ENCODE data around the gene CSMD2.

CSMD2 gene

DNA sequence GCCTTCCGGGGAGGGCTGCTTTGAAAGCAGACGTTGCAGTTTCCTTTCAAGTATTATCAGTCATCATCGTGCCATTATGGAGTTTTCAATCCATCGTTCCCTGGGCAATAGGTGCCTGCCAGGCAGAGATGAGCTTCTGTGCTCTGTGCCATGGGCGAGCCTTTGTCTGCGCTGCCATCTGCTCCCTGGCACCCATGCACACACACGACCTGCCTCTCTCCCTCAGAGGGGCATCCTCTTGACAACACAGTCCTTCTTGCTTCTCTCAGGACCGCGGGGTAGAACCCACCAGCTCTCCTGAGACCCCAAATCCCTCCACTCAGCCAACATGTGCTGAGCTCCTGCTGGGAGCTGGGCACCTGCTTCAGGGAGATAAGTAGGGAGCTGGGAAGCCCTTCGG lies 151.9 kb downstream of the CSMD2 start:
- TF ChIP-seq, protein P1, sequence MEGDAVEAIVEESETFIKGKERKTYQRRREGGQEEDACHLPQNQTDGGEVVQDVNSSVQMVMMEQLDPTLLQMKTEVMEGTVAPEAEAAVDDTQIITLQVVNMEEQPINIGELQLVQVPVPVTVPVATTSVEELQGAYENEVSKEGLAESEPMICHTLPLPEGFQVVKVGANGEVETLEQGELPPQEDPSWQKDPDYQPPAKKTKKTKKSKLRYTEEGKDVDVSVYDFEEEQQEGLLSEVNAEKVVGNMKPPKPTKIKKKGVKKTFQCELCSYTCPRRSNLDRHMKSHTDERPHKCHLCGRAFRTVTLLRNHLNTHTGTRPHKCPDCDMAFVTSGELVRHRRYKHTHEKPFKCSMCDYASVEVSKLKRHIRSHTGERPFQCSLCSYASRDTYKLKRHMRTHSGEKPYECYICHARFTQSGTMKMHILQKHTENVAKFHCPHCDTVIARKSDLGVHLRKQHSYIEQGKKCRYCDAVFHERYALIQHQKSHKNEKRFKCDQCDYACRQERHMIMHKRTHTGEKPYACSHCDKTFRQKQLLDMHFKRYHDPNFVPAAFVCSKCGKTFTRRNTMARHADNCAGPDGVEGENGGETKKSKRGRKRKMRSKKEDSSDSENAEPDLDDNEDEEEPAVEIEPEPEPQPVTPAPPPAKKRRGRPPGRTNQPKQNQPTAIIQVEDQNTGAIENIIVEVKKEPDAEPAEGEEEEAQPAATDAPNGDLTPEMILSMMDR (IDR thresholded peaks at IDR 0.05; ENCODE audit: control insufficient read depth, extremely low read depth, insufficient read depth): no peak
- no peak overlapping the region for H3K4me3 ChIP-seq (ENCODE audit: low read depth, low read length)
- DNase-seq (ENCODE audit: low read depth): no peak

DNA sequence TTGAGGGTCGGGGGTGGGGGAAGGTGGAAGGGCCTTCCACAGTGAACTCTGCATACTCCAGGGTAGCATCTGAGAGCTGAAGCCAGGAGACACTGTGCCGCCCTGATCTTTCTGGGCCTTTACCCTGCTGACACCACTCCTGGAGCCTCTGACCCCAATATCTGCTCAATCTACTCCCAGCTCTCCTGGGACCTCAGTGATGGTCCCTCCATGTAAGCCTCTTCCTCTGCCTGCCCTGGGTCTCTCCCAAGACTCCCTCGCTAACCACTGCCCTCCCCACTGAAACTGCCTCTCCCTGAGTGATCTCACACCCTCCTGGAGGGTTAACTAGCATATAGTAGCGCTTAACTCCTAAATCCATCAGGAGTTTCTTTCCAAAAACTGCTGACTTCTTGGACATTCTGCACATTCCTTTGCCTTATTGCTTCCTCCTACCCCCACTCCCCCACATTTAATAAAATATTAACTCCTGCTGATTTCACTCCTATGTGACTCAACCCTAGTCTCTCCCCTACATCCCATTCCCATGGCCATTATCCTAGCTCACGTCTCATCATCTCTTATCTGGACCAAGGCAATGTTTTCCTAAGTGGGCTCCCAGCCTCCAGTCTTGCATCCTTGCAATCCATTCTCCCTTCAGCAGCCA lies 155.6 kb downstream of the CSMD2 start:
- TF ChIP-seq, protein P1 (IDR thresholded peaks at IDR 0.05; ENCODE audit: control insufficient read depth, extremely low read depth, insufficient read depth): no peak
- H3K4me3 ChIP-seq (ENCODE audit: low read depth, low read length): no peak overlapping the region
- no peak for DNase-seq (ENCODE audit: low read depth)

DNA sequence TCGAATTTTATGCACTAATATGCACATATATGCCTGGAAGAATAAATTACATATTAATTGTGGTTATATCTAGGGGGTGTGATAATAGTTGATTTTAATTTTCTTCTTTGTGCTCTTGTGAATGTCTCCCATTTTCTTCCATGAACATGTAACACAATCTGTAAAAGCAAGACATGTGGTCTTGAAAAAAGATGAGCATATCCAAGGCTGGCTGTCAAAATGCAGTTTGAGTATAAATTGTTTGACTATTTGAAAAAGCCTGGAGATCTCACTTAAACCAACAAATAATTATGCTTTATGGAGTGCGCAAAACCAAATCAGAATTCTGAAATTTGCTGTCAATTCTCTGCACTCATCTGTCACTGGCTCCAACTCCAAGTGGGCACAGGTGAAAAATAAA lies 157.3 kb downstream of the CSMD2 start:
- TF ChIP-seq, protein P1 (IDR thresholded peaks at IDR 0.05; ENCODE audit: control insufficient read depth, extremely low read depth, insufficient read depth): no peak
- no peak for DNase-seq (ENCODE audit: low read depth)
- H3K4me3 ChIP-seq (ENCODE audit: low read depth, low read length): no peak overlapping the region

DNA sequence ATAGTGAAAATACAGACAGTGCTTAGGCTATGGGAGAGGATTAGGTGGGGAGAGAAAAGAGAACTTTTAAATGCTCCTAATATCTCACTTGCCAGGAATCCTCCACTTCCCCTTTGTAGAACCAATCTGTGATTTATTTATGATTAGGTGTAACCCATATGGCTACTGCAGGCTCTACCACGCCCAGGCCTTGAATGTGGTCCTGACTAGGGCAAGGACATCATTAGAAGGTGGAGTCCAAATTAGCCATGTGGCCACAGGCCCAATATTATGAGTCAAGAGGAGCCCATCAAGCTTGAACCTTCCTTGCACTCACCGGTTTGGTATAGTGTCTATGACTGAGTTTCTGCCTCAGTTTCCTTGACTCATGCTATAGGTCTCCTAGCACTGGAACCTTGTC lies 159.7 kb downstream of the CSMD2 start:
- H3K4me3 ChIP-seq (ENCODE audit: low read depth, low read length): no peak overlapping the region
- TF ChIP-seq, protein P1 (IDR thresholded peaks at IDR 0.05; ENCODE audit: control insufficient read depth, extremely low read depth, insufficient read depth): no peak
- no peak for DNase-seq (ENCODE audit: low read depth)

DNA sequence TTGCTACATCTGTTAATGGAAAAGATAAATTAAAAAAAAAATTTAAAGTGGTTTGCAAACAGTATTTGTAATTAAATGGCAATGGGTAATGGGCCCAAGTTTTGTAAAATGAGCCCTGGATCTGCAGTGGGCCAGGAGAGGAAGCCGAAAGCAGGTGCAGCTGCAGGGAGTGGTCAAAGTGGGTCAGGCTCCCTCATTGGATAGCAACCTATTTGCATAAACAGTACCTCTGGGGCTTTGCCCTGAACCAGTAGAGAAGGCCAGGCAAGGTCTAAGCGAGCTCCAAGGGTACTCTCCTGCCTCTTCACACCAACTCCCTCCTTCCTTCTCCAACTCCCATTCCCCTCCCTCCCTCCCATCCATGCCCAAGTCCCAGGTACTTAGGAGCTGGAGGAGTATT lies 162.2 kb downstream of the CSMD2 start:
- TF ChIP-seq, protein P1 (IDR thresholded peaks at IDR 0.05; ENCODE audit: control insufficient read depth, extremely low read depth, insufficient read depth): no peak
- H3K4me3 ChIP-seq (ENCODE audit: low read depth, low read length): no peak overlapping the region
- no peak for DNase-seq (ENCODE audit: low read depth)

DNA sequence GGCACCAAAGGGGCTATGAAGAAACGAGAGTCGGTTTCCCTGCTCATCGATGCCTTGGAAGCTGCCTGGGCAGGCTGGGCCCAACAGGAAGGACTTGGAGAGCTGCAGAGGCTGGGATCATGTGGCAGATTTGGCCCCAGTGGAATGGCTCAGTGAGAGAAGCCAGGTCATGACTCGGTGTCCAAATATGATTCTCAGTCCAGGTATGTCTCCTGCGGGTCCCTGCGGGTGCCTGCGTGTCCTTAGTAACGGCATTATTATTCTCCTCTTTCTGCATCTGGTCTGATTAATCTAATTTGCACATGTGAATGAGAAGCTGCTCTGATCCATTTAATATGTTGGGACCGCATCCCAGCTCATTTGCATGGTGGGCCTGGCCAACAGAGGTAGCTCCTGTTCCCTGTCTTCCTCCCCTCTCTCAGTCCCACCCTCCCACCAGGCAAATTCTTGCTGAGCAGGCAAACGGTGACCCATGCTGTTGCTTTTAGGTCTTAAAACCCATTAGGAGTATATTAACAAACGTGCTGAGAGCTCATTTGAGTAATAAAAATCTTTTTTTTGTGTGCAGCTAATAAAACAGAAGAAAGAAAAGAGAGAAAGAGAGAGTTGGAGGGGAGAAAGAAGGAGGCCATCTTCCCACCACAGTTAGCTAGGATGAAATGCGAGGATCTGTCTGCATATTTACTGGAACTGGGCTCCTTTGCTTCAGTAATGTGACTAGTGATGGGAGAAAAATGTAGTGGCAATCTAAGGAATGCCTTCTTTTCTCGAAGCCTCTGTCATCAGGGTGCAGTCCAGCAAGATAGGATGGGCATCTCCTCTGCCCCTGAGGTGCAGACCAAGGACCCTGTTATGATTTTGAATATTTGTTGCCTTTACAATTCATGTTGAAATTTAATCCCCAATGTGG lies 167.6 kb downstream of the CSMD2 start:
- TF ChIP-seq, protein P1 (IDR thresholded peaks at IDR 0.05; ENCODE audit: control insufficient read depth, extremely low read depth, insufficient read depth): no peak
- no peak overlapping the region for H3K4me3 ChIP-seq (ENCODE audit: low read depth, low read length)
- DNase-seq (ENCODE audit: low read depth): no peak

All from LNCaP clone FGC (cell line).